ENCODE measurements around the gene TIMM8B. TPM values are rescaled to one million over a fixed set of nuclear protein-coding genes. Genes with fewer than 3 reads are reported as not detected.
A peak's percentile ranks its signal among the peaks of the same experiment; 100 is the strongest.
"Not testable (repeated sequence)": the region's sequence is repeated elsewhere in the genome, so short reads cannot be mapped to it uniquely, and the experiment has no call there.

Gene TIMM8B
- total and polyA plus RNA-seq, 4 donors, result 30.4 to 131 (median 38.7) TPM

DNA sequence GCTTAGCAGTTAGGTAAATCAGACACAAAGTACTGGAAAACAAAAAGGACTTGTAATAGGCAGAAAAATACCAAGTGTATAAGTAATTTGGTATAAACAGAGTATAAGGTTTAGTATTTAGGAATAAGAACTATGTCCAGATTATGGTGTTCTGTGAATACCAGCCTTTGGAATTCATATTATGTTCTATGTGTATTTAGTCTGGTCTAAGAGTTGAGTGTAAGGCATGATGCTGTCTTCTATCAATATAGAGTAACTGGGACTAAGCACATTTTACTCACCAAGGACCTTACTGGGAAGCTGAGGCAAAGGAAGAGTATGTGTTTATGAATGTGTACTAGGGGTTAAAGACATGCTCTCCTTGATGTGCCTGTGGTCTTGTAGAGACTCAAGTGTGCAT, 9.6 kb upstream of the TIMM8B start:
- no peak overlapping the region for H3K27ac ChIP-seq (ENCODE audit: low read depth in 1 of 2, low read length in 2 of 2)
- DNase-seq (no peak), ATAC-seq (ENCODE audit: low FRiP score) (no peak)
- H3K36me3 ChIP-seq (ENCODE audit: control insufficient read depth in 1 of 2, insufficient read depth in 2 of 2, low read length in 1 of 2), result peaks cover 0 to 4% of the 10 kb centered on the region in 2 donors
- H3K27me3 ChIP-seq (ENCODE audit: control insufficient read depth in 1 of 2, insufficient read depth in 2 of 2, low read length in 1 of 2), result no peaks in the 10 kb centered on the region
- intact Hi-C loops (cut with DNase I), result no loop called here
- H3K4me1 ChIP-seq (ENCODE audit: control insufficient read depth in 1 of 2, insufficient read depth in 2 of 2, low read length in 2 of 2), result no peaks in the 10 kb centered on the region
- no peaks in the 10 kb centered on the region for H3K9me3 ChIP-seq (ENCODE audit: control insufficient read depth, low read length)
- H3K4me3 ChIP-seq (ENCODE audit: low read length in 2 of 2), result no peak overlapping the region

DNA sequence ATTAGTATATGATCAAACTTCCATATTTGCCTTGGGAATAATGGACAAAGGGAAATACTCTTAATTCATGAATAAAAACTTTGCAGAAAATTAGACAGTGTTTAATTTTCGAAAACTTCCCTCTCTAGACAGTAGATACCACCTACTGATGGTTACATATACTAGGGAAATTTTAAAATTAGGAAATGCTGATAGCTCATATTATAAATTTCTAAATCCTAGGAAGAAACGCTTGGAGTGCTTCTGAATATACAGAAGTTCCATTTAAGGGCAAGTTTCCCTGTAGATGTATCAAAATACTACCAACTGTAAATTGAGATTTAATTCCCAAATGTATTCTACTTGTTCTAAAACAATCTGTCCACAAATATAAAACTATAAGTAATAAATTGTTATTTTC, 8.7 kb upstream of the TIMM8B start:
- DNase-seq; H3K27ac ChIP-seq (ENCODE audit: low read depth in 1 of 2, low read length in 2 of 2); H3K4me1 ChIP-seq (ENCODE audit: control insufficient read depth in 1 of 2, insufficient read depth in 2 of 2, low read length in 2 of 2); H3K4me3 ChIP-seq (ENCODE audit: low read length in 2 of 2); H3K9me3 ChIP-seq (ENCODE audit: control insufficient read depth, low read length); ATAC-seq (ENCODE audit: low FRiP score); intact Hi-C loops (cut with DNase I); H3K27me3 ChIP-seq (ENCODE audit: control insufficient read depth in 1 of 2, insufficient read depth in 2 of 2, low read length in 1 of 2); H3K36me3 ChIP-seq (ENCODE audit: control insufficient read depth in 1 of 2, insufficient read depth in 2 of 2, low read length in 1 of 2): not testable (repeated sequence)
- 96% methylated on average over 2 of the region's 2 CpGs for WGBS, 2 donors

DNA sequence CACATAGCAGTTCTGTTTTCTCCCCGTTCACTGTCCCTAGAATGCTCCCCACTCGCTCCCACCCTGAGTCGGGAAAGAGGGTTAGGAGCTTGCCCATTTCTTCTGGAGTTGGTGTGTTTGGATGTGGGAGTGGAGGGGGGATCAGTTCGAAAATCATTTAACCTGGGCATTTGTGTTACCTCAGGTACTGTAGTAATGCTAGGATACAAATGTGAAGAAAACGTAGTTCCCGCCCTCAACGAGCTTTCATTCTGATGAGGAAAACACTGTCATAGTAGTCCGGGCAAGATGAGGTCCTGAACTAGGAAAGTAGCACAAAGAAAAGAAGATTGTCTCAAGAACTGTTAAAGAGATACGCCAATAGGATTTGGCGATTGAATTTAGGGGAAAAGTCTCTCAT, 656 bp upstream of the TIMM8B start:
- DNase-seq, result no peak

DNA sequence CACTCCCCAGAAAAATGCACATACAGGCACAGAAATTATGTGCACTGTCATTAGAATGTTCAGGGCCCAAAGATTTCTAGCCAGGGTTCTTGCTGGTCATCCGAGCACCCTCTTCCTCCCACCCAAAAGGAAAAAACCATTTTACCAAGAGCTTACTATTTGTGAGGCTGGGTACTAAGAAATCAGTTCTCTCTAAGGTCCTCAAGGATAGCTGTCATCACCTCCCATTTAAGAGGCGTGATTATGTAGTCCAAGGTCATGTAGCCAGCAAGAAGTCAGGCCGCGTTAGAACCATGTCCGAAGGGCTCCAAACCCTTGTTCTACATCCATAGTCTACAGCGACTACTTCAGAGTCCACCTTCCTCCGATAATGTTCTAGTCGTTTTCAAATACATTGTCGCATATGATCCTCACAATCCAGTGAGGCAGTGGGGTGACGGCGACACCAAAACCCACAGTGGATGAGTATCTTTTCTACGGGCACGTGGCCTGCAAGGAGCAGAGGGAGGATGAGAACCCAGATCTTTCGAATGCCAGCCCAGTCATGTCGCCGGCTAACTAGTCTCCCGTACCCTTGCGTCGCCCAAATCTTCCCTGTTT, 634 bp downstream of the TIMM8B start:
- Histone ChIP-seq H3K27me3 (ENCODE audit: control insufficient read depth in 1 of 2, insufficient read depth in 2 of 2, low read length in 1 of 2) (no peaks in the 10 kb centered on the region), H3K4me3 (ENCODE audit: low read length in 2 of 2) (peak overlapping the region; percentile 54 to 76), H3K36me3 (ENCODE audit: control insufficient read depth in 1 of 2, insufficient read depth in 2 of 2, low read length in 1 of 2) (peaks cover 1 to 4% of the 10 kb centered on the region in 2 donors), H3K9me3 (ENCODE audit: control insufficient read depth, low read length) (no peaks in the 10 kb centered on the region), H3K27ac (ENCODE audit: low read depth in 1 of 2, low read length in 2 of 2) (peak overlapping the region in 1 of 2 donors; percentile 11), H3K4me1 (ENCODE audit: control insufficient read depth in 1 of 2, insufficient read depth in 2 of 2, low read length in 2 of 2) (peaks cover 0 to 3% of the 10 kb centered on the region in 2 donors)
- peak; percentile 47 for ATAC-seq (ENCODE audit: low FRiP score)
- intact Hi-C loops (cut with DNase I), result no loop called here
- WGBS, 2 donors, result 5 to 6% methylated on average over 19 of the region's 19 CpGs
- no peak for DNase-seq

More for the DNA sequence above, 656 bp upstream of the TIMM8B start:
- Histone ChIP-seq H3K9me3 (ENCODE audit: control insufficient read depth, low read length) (no peaks in the 10 kb centered on the region), H3K27ac (ENCODE audit: low read depth in 1 of 2, low read length in 2 of 2) (no peak overlapping the region), H3K27me3 (ENCODE audit: control insufficient read depth in 1 of 2, insufficient read depth in 2 of 2, low read length in 1 of 2) (no peaks in the 10 kb centered on the region), H3K4me1 (ENCODE audit: control insufficient read depth in 1 of 2, insufficient read depth in 2 of 2, low read length in 2 of 2) (peaks cover 0 to 3% of the 10 kb centered on the region in 2 donors), H3K36me3 (ENCODE audit: control insufficient read depth in 1 of 2, insufficient read depth in 2 of 2, low read length in 1 of 2) (peaks cover 1 to 4% of the 10 kb centered on the region in 2 donors), H3K4me3 (ENCODE audit: low read length in 2 of 2) (peak overlapping the region; percentile 56 to 88)
- no peak for ATAC-seq (ENCODE audit: low FRiP score)
- WGBS, 2 donors, result 18% methylated on average over 10 of the region's 10 CpGs
- intact Hi-C loops (cut with DNase I), result no loop called here

DNA sequence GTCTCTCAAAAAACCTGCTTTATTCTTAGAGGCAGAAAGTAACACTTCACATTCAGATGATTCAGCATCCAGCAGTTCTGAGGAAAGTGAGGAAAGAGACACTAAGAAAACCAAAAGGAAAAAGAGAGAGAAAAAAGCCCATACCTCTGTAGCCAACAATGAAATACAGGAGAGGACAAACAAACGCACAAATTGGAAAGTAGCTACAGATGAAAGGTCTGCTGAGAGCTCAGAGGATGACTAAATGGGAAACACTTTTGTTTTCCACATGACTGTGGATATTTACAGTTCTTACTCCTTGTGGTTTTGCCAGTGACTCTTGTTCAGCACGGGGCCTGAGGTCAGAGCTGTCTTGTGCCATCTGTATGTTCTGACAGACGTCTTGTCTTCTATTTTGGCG, 3.8 kb downstream of the TIMM8B start:
- Histone ChIP-seq H3K36me3 (ENCODE audit: control insufficient read depth in 1 of 2, insufficient read depth in 2 of 2, low read length in 1 of 2) (peaks cover 1 to 14% of the 10 kb centered on the region in 2 donors), H3K27me3 (ENCODE audit: control insufficient read depth in 1 of 2, insufficient read depth in 2 of 2, low read length in 1 of 2) (no peaks in the 10 kb centered on the region), H3K4me3 (ENCODE audit: low read length in 2 of 2) (no peak overlapping the region), H3K4me1 (ENCODE audit: control insufficient read depth in 1 of 2, insufficient read depth in 2 of 2, low read length in 2 of 2) (peaks cover 0 to 3% of the 10 kb centered on the region in 2 donors), H3K27ac (ENCODE audit: low read depth in 1 of 2, low read length in 2 of 2) (no peak overlapping the region), H3K9me3 (ENCODE audit: control insufficient read depth, low read length) (no peaks in the 10 kb centered on the region)
- DNase-seq (no peak), ATAC-seq (ENCODE audit: low FRiP score) (no peak)
- 79 to 87% methylated on average over 4 of the region's 4 CpGs for WGBS, 2 donors
- intact Hi-C loops (cut with DNase I), result no loop called here

DNA sequence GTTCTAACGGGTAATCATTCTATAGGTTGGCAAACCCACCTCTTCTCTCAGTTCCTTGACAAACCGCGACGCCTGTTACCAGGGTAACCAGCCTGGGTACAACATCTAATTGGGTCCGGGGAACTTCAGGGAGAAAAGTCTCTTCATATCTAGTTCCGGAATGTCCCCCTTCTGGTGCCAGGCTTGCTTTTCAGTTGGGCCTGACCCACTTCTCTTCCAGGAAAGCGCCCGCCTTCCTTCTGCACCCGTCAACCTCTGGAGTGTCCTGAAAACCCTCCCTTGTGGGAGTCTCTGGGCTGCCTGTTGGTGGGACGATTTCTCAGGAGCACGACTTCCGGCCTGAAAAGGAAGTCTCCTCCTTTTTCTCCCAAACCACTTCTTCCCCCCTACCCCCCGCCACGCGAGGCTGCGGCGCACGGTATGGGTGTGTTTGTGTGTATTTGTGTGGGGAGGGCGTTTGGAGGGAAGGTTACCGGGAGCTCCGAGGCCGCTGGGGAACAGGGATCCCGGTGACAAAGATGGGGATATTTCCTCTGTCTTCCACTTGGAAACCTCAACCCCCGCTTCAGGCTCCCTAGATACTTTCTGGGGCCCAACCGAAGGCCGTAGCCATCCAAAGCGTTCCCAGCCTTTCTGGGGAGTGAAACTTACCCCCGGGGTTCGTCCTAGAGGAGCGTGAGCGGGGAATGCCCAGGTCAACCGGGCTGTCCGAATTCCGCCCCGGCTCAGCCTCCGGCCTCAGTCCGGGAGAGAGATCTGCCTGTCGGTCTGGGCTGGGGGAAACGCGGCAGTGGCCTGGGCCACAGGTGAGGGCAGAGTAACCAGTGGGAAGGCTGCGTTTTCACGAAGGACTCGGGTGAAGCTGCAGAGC, 12.4 kb downstream of the TIMM8B start, which contains the start of the genes NKAPD1 and PIH1D2:
Gene NKAPD1 (plus strand): TSS at position 359 of the 871 bp plus-strand sequence. CDS start 1,276 bp downstream, outside the sequence.
Gene PIH1D2 (minus strand): TSS at position 77 of the 871 bp plus-strand sequence. CDS start 843 bp downstream, outside the sequence.
- intact Hi-C loops (cut with DNase I), result loop anchor here (10.0 kb wide), 1 partner anchor 199 kb away; the partner anchor contains the start of genes ALG9 (in 2 of the 2), CFAP68 (in 2 of the 2) and FDXACB1 (in 2 of the 2)
- H3K27me3 ChIP-seq (ENCODE audit: control insufficient read depth in 1 of 2, insufficient read depth in 2 of 2, low read length in 1 of 2), result no peaks in the 10 kb centered on the region
- DNase-seq, result peak; percentile 83 to 89
- H3K36me3 ChIP-seq (ENCODE audit: control insufficient read depth in 1 of 2, insufficient read depth in 2 of 2, low read length in 1 of 2), result no peaks in the 10 kb centered on the region
- ATAC-seq (ENCODE audit: low FRiP score), result peak; percentile 93
- no peaks in the 10 kb centered on the region for H3K4me1 ChIP-seq (ENCODE audit: control insufficient read depth in 1 of 2, insufficient read depth in 2 of 2, low read length in 2 of 2)
- WGBS, 2 donors, result 0% methylated on average over 43 of the region's 43 CpGs
- peak within 1 kb of the TSS; percentile 22 to 87 for H3K4me3 ChIP-seq (ENCODE audit: low read length in 2 of 2)
- H3K9me3 ChIP-seq (ENCODE audit: control insufficient read depth, low read length), result no peaks in the 10 kb centered on the region
- peak within 1 kb of the TSS in 1 of 2 donors; percentile 66 for H3K27ac ChIP-seq (ENCODE audit: low read depth in 1 of 2, low read length in 2 of 2)

DNA sequence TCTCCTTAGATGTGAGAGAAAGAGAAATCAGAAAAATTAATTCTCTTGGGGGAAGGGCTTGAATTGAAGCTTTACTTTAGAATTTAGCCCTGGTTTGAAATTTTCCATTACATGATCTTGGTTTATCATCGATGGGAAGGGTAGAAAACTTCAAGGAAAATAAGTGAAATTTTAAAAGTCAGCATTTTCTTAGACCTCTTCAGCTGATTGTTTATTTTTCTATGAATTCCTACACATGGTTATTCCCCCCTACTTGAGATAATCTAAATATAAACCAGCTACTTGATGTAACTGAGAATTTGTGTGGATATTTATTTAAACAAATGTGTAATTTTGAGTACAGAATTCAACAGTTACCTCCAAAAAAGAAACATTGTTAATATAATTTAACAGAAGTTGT, 23.6 kb downstream of the TIMM8B start:
- no peak for ATAC-seq (ENCODE audit: low FRiP score)
- Histone ChIP-seq H3K4me1 (ENCODE audit: control insufficient read depth in 1 of 2, insufficient read depth in 2 of 2, low read length in 2 of 2) (no peaks in the 10 kb centered on the region), H3K36me3 (ENCODE audit: control insufficient read depth in 1 of 2, insufficient read depth in 2 of 2, low read length in 1 of 2) (peaks cover 2 to 3% of the 10 kb centered on the region in 2 donors), H3K27me3 (ENCODE audit: control insufficient read depth in 1 of 2, insufficient read depth in 2 of 2, low read length in 1 of 2) (no peaks in the 10 kb centered on the region), H3K27ac (ENCODE audit: low read depth in 1 of 2, low read length in 2 of 2) (no peak overlapping the region), H3K4me3 (ENCODE audit: low read length in 2 of 2) (no peak overlapping the region), H3K9me3 (ENCODE audit: control insufficient read depth, low read length) (no peaks in the 10 kb centered on the region)
- DNase-seq, result no peak
- 49 to 61% methylated on average over 1 of the region's 1 CpG for WGBS, 2 donors
- intact Hi-C loops (cut with DNase I), result no loop called here

DNA sequence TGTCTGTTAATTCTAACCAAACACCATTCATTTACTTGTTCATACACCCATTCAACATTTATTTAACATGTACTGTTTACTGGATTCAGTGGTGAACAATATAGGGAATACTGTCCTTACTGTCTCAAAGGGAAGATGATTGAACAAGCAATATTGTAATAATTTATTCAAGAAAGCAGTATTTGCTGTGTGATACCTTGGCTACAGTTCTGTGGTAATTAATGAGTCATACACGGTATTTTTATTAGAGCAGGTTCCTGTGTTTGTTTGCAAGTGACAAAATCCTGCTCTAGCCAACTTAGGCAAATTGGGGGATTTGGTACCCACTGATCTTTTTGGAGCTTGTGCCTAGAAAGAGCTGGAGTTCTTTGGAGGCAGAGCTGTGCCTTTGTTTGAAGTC, 28.5 kb downstream of the TIMM8B start:
- Histone ChIP-seq H3K27ac (ENCODE audit: low read depth in 1 of 2, low read length in 2 of 2) (no peak overlapping the region), H3K36me3 (ENCODE audit: control insufficient read depth in 1 of 2, insufficient read depth in 2 of 2, low read length in 1 of 2) (peaks cover 3 to 8% of the 10 kb centered on the region in 2 donors), H3K9me3 (ENCODE audit: control insufficient read depth, low read length) (no peaks in the 10 kb centered on the region), H3K4me1 (ENCODE audit: control insufficient read depth in 1 of 2, insufficient read depth in 2 of 2, low read length in 2 of 2) (no peaks in the 10 kb centered on the region), H3K27me3 (ENCODE audit: control insufficient read depth in 1 of 2, insufficient read depth in 2 of 2, low read length in 1 of 2) (no peaks in the 10 kb centered on the region), H3K4me3 (ENCODE audit: low read length in 2 of 2) (no peak overlapping the region)
- intact Hi-C loops (cut with DNase I), result no loop called here
- WGBS, 2 donors, result 67 to 69% methylated on average over 1 of the region's 1 CpG
- ATAC-seq (ENCODE audit: low FRiP score), result no peak
- no peak for DNase-seq
